HL-60 (cell line): ENCODE data around the gene AMBP.

Experiments used
- CTCF ChIP-seq: IDR thresholded peaks from one replicate; pipeline ENCODE4 v1.5.1; 2011; ENCODE audit warnings: low read length, control low read depth, inconsistent platforms; ENCODE audit not compliant: insufficient read depth
- POLR2AphosphoS5 ChIP-seq: IDR thresholded peaks from 2 replicates; pipeline ENCODE4 v1.6.1; 2012; ENCODE audit warnings: low read depth
- REST ChIP-seq: IDR thresholded peaks from 2 replicates; pipeline ENCODE4 v1.6.1; 2012; ENCODE audit warnings: low read depth; ENCODE audit not compliant: insufficient replicate concordance

GRCh38 chr9:114112778-114113584 is 34.9 kb upstream of the AMBP start:
- TF ChIP-seq CTCF (no peak), REST (no peak), POLR2AphosphoS5 (no peak)
